ENCODE measurements around the gene CSTPP1.

CSTPP1 gene

DNA sequence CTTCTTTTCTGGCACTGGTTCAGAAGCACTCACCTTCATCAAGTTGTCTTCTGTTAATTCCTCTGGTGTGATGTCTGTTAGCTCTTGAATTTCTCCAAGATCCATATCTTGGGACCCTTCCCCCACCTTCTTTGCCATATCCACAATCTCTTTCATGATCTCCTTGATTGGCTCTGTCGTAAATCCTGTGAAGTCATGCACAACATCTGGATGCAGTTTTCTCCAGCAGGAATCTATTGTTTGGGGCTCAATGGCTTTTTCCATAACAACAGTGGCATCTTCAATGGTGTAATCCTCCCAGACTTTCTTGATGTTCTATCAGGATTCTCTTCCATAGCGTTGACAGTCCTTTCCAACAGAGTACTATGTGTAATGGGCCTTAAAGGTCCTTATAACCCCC lies 96.9 kb downstream of the CSTPP1 start:
- TF ChIP-seq ZFX (IDR thresholded peaks at IDR 0.05; ENCODE audit: borderline replicate concordance), result no peak
- TF ChIP-seq, protein P1, sequence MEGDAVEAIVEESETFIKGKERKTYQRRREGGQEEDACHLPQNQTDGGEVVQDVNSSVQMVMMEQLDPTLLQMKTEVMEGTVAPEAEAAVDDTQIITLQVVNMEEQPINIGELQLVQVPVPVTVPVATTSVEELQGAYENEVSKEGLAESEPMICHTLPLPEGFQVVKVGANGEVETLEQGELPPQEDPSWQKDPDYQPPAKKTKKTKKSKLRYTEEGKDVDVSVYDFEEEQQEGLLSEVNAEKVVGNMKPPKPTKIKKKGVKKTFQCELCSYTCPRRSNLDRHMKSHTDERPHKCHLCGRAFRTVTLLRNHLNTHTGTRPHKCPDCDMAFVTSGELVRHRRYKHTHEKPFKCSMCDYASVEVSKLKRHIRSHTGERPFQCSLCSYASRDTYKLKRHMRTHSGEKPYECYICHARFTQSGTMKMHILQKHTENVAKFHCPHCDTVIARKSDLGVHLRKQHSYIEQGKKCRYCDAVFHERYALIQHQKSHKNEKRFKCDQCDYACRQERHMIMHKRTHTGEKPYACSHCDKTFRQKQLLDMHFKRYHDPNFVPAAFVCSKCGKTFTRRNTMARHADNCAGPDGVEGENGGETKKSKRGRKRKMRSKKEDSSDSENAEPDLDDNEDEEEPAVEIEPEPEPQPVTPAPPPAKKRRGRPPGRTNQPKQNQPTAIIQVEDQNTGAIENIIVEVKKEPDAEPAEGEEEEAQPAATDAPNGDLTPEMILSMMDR (IDR thresholded peaks at IDR 0.05), result no peak
- no peak overlapping the region for H3K27ac ChIP-seq

DNA sequence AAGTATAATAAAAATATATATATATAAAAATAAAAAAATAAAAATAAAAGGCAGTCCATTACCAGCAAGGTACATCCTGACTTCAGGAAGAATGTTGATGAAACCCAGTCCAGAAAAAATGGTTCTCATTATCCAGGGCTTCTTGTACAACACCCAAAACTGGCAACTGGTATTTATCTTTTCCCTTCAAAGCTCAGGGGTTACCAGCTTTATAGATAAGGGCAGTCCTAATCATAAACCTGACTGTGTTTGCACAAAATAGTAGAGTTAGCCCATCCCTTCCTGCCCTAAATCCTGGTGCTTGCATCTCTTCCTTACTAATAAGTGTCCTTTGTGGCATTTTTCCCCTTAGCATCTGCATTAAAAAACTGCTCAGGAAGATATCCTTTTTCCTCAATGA lies 97.5 kb downstream of the CSTPP1 start:
- TF ChIP-seq, protein P1 (IDR thresholded peaks at IDR 0.05), result no peak
- no peak for TF ChIP-seq ZFX (IDR thresholded peaks at IDR 0.05; ENCODE audit: borderline replicate concordance)

DNA sequence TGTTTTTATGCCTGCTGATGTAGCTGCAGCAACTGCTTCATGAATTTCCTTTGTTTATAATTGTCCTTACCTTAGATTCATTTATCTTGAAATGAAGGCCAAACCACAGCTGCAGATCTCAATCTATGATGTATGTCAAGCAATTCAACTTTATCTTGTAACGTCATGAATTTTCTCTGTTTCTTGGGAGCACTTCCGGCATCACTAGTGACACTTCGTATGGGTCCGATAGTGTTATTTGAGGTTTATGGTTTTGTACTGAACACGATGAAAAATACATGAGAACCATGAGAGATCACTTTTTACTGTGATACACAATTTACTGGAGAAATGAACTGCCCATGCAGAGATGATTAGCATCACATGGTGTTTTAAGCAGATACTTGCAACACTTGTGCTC lies 98.5 kb downstream of the CSTPP1 start:
- TF ChIP-seq, protein P1 (IDR thresholded peaks at IDR 0.05), result no peak
- no peak for TF ChIP-seq ZFX (IDR thresholded peaks at IDR 0.05; ENCODE audit: borderline replicate concordance)
- H3K27ac ChIP-seq, result no peak overlapping the region

More for the DNA sequence above, 97.5 kb downstream of the CSTPP1 start:
- no peak overlapping the region for H3K27ac ChIP-seq

DNA sequence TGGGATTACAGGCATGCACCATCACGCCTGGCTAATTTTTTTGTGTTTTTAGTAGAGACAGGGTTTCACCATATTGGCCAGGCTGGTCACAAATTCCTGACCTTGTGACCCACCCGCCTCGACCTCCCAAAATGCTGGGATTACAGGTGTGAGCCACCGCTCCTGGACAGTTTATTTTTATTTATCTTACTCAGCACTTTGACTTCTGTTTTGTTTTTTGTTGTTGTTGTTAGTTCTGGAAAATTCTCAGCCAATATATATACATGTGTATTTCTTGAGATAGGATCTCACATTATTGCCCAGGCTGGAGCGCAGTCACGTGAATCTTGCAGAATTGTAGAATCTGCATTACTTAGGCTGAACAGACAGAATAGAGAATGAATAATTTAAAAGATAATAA lies 107.6 kb downstream of the CSTPP1 start:
- TF ChIP-seq, protein P1 (IDR thresholded peaks at IDR 0.05), result no peak
- no peak for TF ChIP-seq ZFX (IDR thresholded peaks at IDR 0.05; ENCODE audit: borderline replicate concordance)
- no peak overlapping the region for H3K27ac ChIP-seq

DNA sequence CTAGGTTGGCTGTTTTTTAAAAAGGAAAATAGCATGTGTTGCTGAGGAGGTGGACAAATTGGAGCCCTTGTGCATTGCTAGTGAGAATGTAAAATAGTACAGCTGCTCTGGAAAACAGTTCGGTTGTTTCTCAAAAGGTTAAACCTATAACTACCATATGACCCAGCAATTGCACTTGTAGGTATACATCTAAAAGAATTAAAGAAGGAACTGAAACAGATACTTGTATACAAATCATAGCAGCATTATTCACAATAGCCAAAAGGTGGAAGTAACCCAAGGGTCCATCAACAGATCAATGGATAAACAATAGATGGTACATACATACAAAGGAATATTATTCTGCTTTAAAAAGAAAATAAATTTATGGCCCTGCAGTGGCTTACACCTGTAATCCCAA lies 111.4 kb downstream of the CSTPP1 start:
- H3K27ac ChIP-seq, result no peak overlapping the region
- TF ChIP-seq ZFX (IDR thresholded peaks at IDR 0.05; ENCODE audit: borderline replicate concordance), result no peak
- TF ChIP-seq, protein P1 (IDR thresholded peaks at IDR 0.05), result no peak

DNA sequence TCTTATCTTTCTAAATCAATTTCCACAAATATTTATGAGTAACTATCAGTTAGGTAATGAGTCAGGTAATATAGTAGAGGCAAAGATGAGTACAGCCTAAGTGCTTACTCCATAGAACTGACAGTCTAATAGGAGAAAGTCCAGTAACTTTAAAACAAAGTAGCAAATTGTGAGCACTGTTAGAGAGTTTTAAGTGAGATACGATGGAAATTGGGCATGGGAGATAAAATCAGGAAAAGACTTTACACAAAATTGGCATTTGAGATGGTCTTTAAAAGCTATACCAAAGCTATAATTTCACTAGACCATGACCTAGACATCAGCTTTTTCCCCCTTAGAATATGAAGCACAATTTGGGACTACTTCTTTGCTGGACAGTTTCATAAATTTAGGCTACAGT lies 113.7 kb downstream of the CSTPP1 start:
- H3K27ac ChIP-seq, result no peak overlapping the region
- TF ChIP-seq, protein P1 (IDR thresholded peaks at IDR 0.05), result no peak
- TF ChIP-seq ZFX (IDR thresholded peaks at IDR 0.05; ENCODE audit: borderline replicate concordance), result no peak

DNA sequence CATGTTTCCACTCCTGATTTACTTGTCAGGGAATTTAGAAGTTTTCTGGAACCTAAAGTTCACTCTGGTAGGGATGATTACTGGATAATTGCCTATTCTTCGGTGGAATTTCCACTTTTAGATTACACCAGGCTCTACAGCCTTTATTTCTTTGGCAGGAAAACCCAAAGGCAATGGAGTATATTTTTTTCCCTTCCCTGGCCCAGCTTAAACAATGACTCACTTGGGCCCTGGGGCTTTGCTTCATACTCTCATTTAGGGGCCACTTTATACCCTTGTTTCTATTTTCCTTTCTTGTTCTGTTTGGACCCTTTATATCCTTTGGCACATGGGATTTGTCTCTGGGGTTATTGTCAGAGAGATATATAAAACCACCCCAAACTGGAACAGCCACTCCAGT lies 114.7 kb downstream of the CSTPP1 start:
- H3K27ac ChIP-seq, result no peak overlapping the region
- TF ChIP-seq ZFX (IDR thresholded peaks at IDR 0.05; ENCODE audit: borderline replicate concordance), result no peak
- TF ChIP-seq, protein P1 (IDR thresholded peaks at IDR 0.05), result no peak

All from 22Rv1 (cell line).